HL-60/S4 treated with phorbol 12-myristate 13-acetate at 8.2 ng/mL for 4 days and 3 days (cell line): ENCODE results near the gene ZNF419.
"Not testable (repeated sequence)": the region's sequence is repeated elsewhere in the genome, so short reads cannot be mapped to it uniquely, and the experiment has no call there.

Source experiments
- in situ Hi-C: fragments of 300-500 bp; cut with MboI; formaldehyde crosslinking; loops from 2 replicates; pipeline ENCODE4 v1.15.0; 2022; ENCODE audit warnings: low sequenced_read_pairs

Gene ZNF419

GRCh38 chr19:57487477-57488298, at the start of gene ZNF419:
TSS of gene ZNF419 (plus strand) at chr19:57487750. CDS start at chr19:57487951, 201 bp downstream.
- in situ Hi-C loops, result not testable (repeated sequence)

GRCh38 chr19:57437931-57438330, 49.6 kb upstream of the ZNF419 start:
- in situ Hi-C loops, result no loop called here

DNA sequence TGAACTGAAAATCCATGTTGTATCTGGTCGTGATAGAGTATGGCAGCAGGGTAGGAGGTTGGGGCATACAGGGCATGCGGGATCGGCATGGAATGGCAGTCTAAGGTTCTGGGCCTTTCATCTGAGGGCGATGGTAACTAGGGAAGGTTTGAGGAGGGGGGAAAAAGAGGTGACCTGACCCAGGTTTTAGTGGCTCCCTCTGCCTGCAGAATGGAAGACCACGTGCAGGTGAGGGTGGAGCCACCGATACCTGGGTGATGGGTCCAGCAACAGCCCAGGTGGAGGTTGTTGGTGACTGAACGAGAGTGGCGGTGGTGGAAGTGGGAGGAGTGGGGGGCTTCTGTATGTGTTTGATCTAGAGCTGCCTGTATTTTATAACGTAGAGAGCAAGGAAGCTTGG, 48.6 kb upstream of the ZNF419 start:
- in situ Hi-C loops, result no loop called here

DNA sequence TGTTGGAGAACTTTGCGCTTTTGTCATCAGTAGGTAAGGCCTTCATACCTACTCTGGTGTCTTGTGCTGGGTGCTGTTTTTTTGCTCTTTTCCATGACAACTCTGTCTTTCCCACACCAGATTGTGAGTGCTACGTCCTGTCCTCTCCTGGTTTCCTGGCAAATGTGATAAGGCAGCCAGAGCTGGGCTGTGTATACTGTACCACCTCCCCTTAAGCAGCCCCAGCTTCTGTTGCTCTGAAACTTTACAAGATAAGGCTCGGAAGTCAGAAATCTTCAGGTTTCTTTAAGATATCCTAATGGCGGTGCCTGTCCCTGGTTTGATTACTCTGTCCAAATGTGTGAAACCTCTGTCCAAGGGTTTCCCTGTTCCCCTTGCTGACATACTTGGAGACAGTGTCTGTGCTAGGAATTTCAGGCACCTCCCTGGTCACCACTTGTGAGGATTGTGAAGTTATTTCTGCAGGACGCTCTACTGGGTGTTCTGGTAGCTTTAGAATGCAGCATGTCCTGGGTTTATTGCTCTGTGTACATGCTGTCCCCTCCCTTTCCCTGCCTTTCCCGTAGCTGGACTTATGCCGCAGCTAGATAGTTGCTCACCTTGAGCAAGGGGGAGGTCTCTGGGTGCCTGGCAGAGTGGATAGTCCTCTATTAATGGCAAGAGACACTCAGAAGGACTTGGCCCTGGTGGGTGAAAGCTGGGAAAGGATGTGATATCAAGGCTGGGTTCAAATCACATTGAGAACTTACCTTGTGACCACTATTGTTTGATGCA, 45.4 kb upstream of the ZNF419 start:
- in situ Hi-C loops, result no loop called here

DNA sequence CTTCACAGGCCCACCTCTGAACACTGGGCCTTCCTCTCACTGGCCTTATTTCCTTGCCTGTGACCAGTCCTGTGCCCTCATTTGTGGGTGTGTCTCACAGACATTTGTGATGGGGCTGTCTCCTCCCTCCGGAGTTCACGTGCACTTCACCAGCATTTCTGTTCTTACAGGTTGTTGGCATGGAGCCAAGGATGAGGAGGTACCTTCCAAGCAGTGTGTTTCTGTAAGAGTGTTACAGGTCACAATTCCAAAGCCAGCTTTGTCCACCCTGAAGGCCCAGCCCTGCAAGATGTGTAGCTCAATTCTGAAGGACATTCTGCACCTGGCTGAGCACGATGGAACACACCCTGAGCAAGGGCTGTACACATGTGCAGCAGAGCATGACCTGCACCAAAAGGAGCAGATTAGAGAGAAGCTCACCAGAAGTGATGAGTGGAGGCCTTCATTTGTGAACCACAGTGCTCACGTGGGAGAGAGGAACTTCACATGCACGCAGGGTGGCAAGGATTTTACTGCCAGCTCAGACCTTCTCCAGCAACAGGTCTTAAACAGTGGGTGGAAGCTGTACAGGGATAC, 44.3 kb upstream of the ZNF419 start:
- in situ Hi-C loops, result no loop called here

DNA sequence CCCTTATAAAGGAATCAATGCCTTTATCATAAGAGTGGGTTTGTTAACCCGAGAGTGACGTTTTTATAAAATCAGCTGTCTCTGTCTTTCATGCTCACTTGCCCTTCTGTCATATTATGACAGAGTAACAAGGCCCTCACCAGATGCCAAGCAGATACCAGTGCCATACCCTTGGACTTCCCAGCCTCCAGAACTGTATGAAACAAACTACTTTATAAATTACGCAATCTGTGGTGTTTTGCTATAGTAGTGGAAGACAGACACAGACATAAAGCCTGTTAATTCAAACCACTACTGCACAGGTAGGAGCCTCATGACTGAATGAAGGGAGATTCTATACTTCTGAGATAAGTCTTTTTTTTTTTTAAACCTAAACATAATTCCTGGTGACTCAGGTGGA, 35.2 kb upstream of the ZNF419 start:
- in situ Hi-C loops, result no loop called here

GRCh38 chr19:57465680-57466381, 21.7 kb upstream of the ZNF419 start:
- in situ Hi-C loops, result no loop called here

DNA sequence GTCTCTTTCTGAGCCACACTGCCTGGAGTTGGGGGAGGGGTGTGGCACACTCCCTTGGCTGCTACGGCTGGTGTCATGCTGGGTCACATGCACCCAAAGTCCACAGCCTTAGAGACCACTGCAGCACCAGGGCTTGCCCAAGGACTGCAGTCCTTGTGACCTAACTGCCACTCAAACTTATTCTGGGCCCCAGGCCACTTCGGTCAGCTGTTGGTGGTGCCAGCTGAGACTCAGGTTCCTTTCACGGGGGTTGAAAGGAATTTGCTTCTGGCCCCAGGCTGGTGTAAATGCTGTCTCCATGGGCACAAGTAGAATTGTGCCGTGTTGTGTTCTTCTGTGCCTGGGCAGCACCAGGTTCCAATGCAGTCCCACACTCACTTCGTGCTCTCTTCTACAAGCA, 21.1 kb upstream of the ZNF419 start:
- in situ Hi-C loops, result no loop called here

- in situ Hi-C loops, result no loop called here
Measured at GRCh38 chr19:57473646-57474045, 13.9 kb upstream of the ZNF419 start.

- in situ Hi-C loops, result no loop called here
Measured at GRCh38 chr19:57477191-57478008, 10.2 kb upstream of the ZNF419 start, which contains the start of gene ZNF772. TSS of gene ZNF772 (minus strand) at chr19:57477566. CDS start at chr19:57477309, 257 bp downstream.

GRCh38 chr19:57488299-57488644, 722 bp downstream of the ZNF419 start:
- in situ Hi-C loops, result not testable (repeated sequence)

DNA sequence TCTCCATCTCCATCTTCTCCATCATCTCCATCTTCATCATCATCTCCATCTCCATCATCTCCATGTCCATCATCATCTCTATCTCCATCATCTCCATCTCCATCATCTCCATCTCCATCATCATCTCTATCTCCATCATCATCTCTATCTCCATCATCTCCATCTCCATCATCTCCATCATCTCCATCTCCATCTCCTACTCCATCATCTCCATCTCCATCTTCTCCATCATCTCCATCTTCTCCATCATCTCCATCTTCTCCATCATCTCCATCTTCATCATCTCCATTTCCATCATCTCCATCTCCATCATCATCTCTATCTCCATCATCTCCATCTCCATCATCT, 11.8 kb downstream of the ZNF419 start:
- in situ Hi-C loops, result not testable (repeated sequence)

DNA sequence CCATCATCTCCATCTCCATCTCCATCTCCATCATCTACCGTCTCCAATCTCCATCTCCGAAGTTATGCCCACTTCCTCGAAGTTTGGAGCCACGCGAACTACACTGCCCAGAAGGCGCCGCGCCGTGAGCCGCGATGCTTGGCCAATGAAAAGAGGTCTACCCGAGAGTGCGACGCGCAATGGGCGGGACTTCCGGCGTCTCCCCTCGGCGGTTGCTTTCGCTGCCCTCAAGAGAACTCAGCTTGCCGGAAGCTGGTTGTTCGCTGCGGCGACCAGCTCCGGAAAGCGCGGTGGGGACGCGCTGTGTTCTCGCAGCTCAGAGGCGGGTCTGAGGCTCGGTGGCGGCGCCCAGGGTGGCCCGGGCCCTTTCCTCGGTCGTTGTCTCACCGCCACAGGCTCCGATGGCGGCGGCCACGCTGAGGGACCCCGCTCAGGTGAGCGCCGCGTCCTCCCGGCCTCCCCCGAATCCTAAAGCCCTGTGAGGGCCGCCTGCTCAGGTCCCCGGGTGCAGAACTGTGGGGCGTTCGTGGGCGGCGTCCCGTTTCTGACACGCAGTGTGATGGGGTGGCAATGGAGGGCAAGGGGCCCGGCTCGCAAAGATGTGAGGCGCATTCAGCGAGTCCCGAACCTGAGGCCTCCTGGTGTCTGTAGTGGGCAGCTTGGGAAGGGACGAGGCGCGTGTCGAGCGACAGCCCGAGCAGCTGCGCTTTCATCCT, 12.3 kb downstream of the ZNF419 start, which contains the start of gene ZNF773:
Gene ZNF773 (plus strand): TSS at position 259 of the 716 bp plus-strand sequence. CDS start 143 bp downstream, at position 402.
- in situ Hi-C loops, result not testable (repeated sequence)

DNA sequence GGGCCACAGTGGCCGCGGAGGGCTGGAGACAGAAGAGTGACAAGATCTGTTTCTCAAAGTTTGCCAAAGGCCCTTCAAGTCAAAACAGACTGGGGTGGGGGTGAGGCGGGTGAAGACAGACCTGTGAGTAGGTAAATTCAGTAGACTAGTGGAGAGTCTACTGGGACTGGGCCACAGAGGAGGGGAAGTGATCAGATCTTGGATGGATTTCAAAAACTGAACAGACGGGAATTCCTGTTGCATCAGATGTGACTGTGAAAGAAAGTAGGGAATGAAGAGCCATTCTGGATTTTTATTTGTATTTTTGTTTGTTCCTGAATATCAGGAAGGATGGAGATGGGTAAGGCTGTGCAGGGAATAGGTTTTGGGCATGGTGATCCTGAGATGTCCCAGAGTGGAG, 12.8 kb downstream of the ZNF419 start:
- in situ Hi-C loops, result not testable (repeated sequence)

- in situ Hi-C loops, result no loop called here
Measured at GRCh38 chr19:57506163-57506562, 18.6 kb downstream of the ZNF419 start.

GRCh38 chr19:57511484-57511883, 23.9 kb downstream of the ZNF419 start:
- in situ Hi-C loops, result no loop called here

GRCh38 chr19:57512845-57513244, 25.3 kb downstream of the ZNF419 start:
- in situ Hi-C loops, result no loop called here

- in situ Hi-C loops, result no loop called here
Measured at GRCh38 chr19:57515255-57515654, 27.7 kb downstream of the ZNF419 start.

- in situ Hi-C loops, result not testable (repeated sequence)
Measured at GRCh38 chr19:57518021-57518420, 30.5 kb downstream of the ZNF419 start.
